Endometrium (tissue), 2 donors: ENCODE results near the gene THAP3.

Source experiments
- FAIRE-seq: peaks from 2 replicates; lab custom pipeline; 2012; peaks lifted over from hg19 to GRCh38; lab: Jason Lieb, UNC
- donor health status: control.
- donor health status: control.

THAP3 gene

DNA sequence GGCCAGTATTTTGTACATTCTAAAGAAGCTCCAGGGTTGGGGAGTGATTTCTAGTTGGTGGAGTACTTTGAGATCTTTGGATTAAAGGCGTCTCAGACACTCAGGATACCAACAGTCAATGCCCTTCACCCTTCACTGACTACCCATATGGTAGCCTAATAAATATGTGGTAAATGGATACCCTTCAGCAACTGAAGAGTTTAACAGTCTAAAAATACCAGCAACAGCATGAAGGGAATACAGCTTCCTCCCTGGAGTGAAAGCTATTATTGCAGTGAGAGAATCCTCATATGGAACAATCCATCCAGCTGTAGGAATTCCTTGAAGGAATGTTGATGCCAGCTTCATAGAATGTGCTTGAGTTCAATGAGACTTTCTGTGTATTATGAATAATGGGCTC, 50.1 kb downstream of the THAP3 start:
- FAIRE-seq = no peak

DNA sequence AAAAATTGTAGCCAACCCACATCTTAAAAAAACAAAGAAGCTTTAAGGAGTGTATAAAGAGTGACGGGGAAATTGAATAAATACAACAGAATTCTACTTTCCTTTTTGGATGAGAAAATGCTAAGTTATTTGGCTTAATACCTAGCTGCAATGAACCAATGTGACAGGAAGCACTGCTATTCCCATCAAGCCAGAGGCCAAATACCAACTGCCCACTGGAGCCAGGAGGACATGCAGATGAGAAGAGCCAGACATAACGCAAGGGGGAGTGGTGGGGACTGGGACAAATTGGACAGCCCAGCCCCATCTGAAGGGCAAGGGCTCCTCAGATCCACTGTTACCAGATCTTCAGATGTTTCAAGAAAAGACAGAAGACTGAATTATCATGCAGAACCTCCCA, 51.3 kb downstream of the THAP3 start:
- no peak for FAIRE-seq
